Activated B cell treated with CpG ODN at 0.5 μM for 24 hours (primary cell): ENCODE results near the gene IDE. TPM values are rescaled to one million over a fixed set of nuclear protein-coding genes. Genes with fewer than 3 reads are reported as not detected.

Experiments used
- ATAC-seq: fragments of 200-7000 bp; cut with Tn5 transposase; one replicate; pipeline ENCODE4 v1.10.0; 2021; ENCODE audit warnings: low read depth, mild to moderate bottlenecking, moderate library complexity
- CTCF ChIA-PET: fragments of 350-600 bp; sonication (Branson Sonifier 250); formaldehyde crosslinking; loops from one replicate; lab custom pipeline; 2021; ENCODE audit warnings: antibody characterized with exemption; lab: Charles Lee
- POLR2A ChIA-PET: fragments of 350-600 bp; sonication (Branson Sonifier 250); formaldehyde crosslinking; loops from one replicate; lab custom pipeline; 2021; ENCODE audit warnings: antibody characterized with exemption; lab: Charles Lee
- DNase-seq: peaks from one replicate; pipeline ENCODE4 v3.0.0; 2022
- H3K27ac Mint-ChIP-seq: one replicate; pipeline ENCODE4 v1.8.0; 2020; ENCODE audit warnings: mixed read lengths
- H3K27me3 Mint-ChIP-seq: one replicate; pipeline ENCODE4 v1.8.0; 2021; ENCODE audit warnings: mixed read lengths
- H3K36me3 Mint-ChIP-seq: one replicate; pipeline ENCODE4 v1.8.0; 2021; ENCODE audit warnings: low read depth, mixed read lengths
- H3K4me1 Mint-ChIP-seq: one replicate; pipeline ENCODE4 v1.8.0; 2021; ENCODE audit warnings: mixed read lengths
- H3K4me3 Mint-ChIP-seq: one replicate; pipeline ENCODE4 v1.8.0; 2020; ENCODE audit warnings: mild to moderate bottlenecking, mixed read lengths
- H3K9me3 Mint-ChIP-seq: one replicate; pipeline ENCODE4 v1.8.0; 2020; ENCODE audit warnings: mixed read lengths
- CTCF ChIP-seq: fragments of 200-600 bp; IDR thresholded peaks from one replicate; pipeline ENCODE4 v1.8.0; 2022; ENCODE audit warnings: antibody characterized with exemption, mild to moderate bottlenecking
- intact Hi-C: fragments of 100-400 bp; cut with micrococcal nuclease; formaldehyde crosslinking; loops from one replicate; pipeline ENCODE4 v1.15.1; 2024
- total RNA-seq: library from RNA; stranded (reverse); gene quantifications from 2 replicates; pipeline ENCODE4 v1.2.3, GENCODE V29; 2022

Gene IDE
- total RNA-seq, 1 donor from 2014 or later: 39.2 TPM

GRCh38 chr10:92411406-92411805 lies 162.5 kb downstream of the IDE start:
- peaks cover 4% of the 10 kb centered on the region for H3K9me3 Mint-ChIP-seq
- no peaks in the 10 kb centered on the region for H3K27me3 Mint-ChIP-seq
- DNase-seq (no peak), ATAC-seq (no peak)
- no peak overlapping the region for H3K4me3 Mint-ChIP-seq
- no peak for TF ChIP-seq CTCF
- H3K27ac Mint-ChIP-seq: no peak overlapping the region
- intact Hi-C loops: no loop called here
- ChIA-PET POLR2A (no interaction called here), CTCF (interaction anchor here (0.6 kb wide), 1 partner anchor 33 kb away, joined by 3 read pairs; no protein-coding TSS in a partner anchor)
- H3K36me3 Mint-ChIP-seq: no peaks in the 10 kb centered on the region
- H3K4me1 Mint-ChIP-seq: no peaks in the 10 kb centered on the region

GRCh38 chr10:92410501-92410900 lies 163.4 kb downstream of the IDE start:
- ChIA-PET POLR2A (interaction anchor here (0.5 kb wide), 1 partner anchor 419 kb away, joined by 3 read pairs; no protein-coding TSS in a partner anchor), CTCF (interaction anchor here (1.0 kb wide), 1 partner anchor 323 kb away, joined by 3 read pairs; no protein-coding TSS in a partner anchor)
- peaks cover 2% of the 10 kb centered on the region for H3K27me3 Mint-ChIP-seq
- no peaks in the 10 kb centered on the region for H3K4me1 Mint-ChIP-seq
- no peak for ATAC-seq
- H3K4me3 Mint-ChIP-seq: no peak overlapping the region
- TF ChIP-seq CTCF: no peak
- no peak overlapping the region for H3K27ac Mint-ChIP-seq
- intact Hi-C loops: no loop called here
- no peaks in the 10 kb centered on the region for H3K36me3 Mint-ChIP-seq
- no peaks in the 10 kb centered on the region for H3K9me3 Mint-ChIP-seq
- no peak for DNase-seq

- POLR2A ChIA-PET: interaction anchor here (0.6 kb wide), 1 partner anchor 804 kb away, joined by 5 read pairs; no protein-coding TSS in a partner anchor
- DNase-seq (no peak), ATAC-seq (no peak)
- Mint-ChIP-seq H3K4me3 (no peak overlapping the region), H3K9me3 (no peaks in the 10 kb centered on the region), H3K4me1 (no peaks in the 10 kb centered on the region), H3K36me3 (no peaks in the 10 kb centered on the region), H3K27me3 (peaks cover 2% of the 10 kb centered on the region), H3K27ac (no peak overlapping the region)
- CTCF ChIA-PET: no interaction called here
- TF ChIP-seq CTCF: no peak
- intact Hi-C loops: no loop called here
Measured at GRCh38 chr10:92408017-92408361, 165.9 kb downstream of the IDE start.

GRCh38 chr10:92407305-92408016 lies 166.4 kb downstream of the IDE start:
- no peaks in the 10 kb centered on the region for H3K36me3 Mint-ChIP-seq
- ATAC-seq (no peak), DNase-seq (no peak)
- CTCF ChIA-PET: no interaction called here
- no peak overlapping the region for H3K27ac Mint-ChIP-seq
- intact Hi-C loops: no loop called here
- no peak for TF ChIP-seq CTCF
- H3K27me3 Mint-ChIP-seq: peaks cover 2% of the 10 kb centered on the region
- H3K4me3 Mint-ChIP-seq: no peak overlapping the region
- no peaks in the 10 kb centered on the region for H3K9me3 Mint-ChIP-seq
- H3K4me1 Mint-ChIP-seq: no peaks in the 10 kb centered on the region
- POLR2A ChIA-PET: no interaction called here

GRCh38 chr10:92405419-92405924 lies 168.4 kb downstream of the IDE start:
- Mint-ChIP-seq H3K4me3 (no peak overlapping the region), H3K27ac (no peak overlapping the region), H3K9me3 (no peaks in the 10 kb centered on the region), H3K27me3 (peaks cover 2% of the 10 kb centered on the region), H3K4me1 (no peaks in the 10 kb centered on the region), H3K36me3 (no peaks in the 10 kb centered on the region)
- ATAC-seq (no peak), DNase-seq (no peak)
- intact Hi-C loops: no loop called here
- CTCF ChIA-PET: no interaction called here
- POLR2A ChIA-PET: no interaction called here
- TF ChIP-seq CTCF: no peak
